Neural progenitor cell (in vitro differentiated cells): ENCODE measurements around the gene SLC5A5. TPM values are rescaled to one million over a fixed set of nuclear protein-coding genes. Genes with fewer than 3 reads are reported as not detected.

ENCODE experiments used
- DNase-seq: peaks from one replicate; pipeline ENCODE4 v3.0.0-alpha.2; 2016; ENCODE audit warnings: low spot score
- H2AFZ ChIP-seq: fragments of 200-600 bp; sonication (generic); replicated peaks from 2 replicates; pipeline ENCODE4 v1.6.1; 2016; ENCODE audit warnings: antibody characterized with exemption
- H3F3A ChIP-seq: fragments of 200-600 bp; sonication (generic); 2 replicates; pipeline ENCODE4 v1.6.1; 2016; ENCODE audit warnings: antibody characterized with exemption, low read depth
- H3K27ac ChIP-seq: fragments of 200-600 bp; sonication (generic); 2 replicates; pipeline ENCODE4 v1.5.1; 2016; ENCODE audit warnings: mild to moderate bottlenecking
- H3K27me3 ChIP-seq: fragments of 200-600 bp; sonication (generic); 2 replicates; pipeline ENCODE4 v1.6.1; 2016; ENCODE audit warnings: mild to moderate bottlenecking, moderate library complexity
- H3K36me3 ChIP-seq: fragments of 200-600 bp; sonication (generic); 2 replicates; pipeline ENCODE4 v1.5.1; 2016
- H3K4me1 ChIP-seq: fragments of 200-600 bp; sonication (generic); 2 replicates; pipeline ENCODE4 v1.6.1; 2016; ENCODE audit warnings: mixed run types
- H3K4me2 ChIP-seq: fragments of 200-600 bp; sonication (generic); 2 replicates; pipeline ENCODE4 v1.6.1; 2016
- H3K4me3 ChIP-seq: fragments of 200-600 bp; sonication (generic); 2 replicates; pipeline ENCODE4 v1.5.1; 2016
- H3K79me2 ChIP-seq: fragments of 200-600 bp; sonication (generic); 2 replicates; pipeline ENCODE4 v1.6.1; 2016; ENCODE audit warnings: low read depth
- H3K9ac ChIP-seq: fragments of 200-600 bp; sonication (generic); 2 replicates; pipeline ENCODE4 v1.6.1; 2016
- H3K9me3 ChIP-seq: fragments of 200-600 bp; sonication (generic); 2 replicates; pipeline ENCODE4 v1.5.1; 2016; ENCODE audit warnings: low read depth
- H4K20me1 ChIP-seq: fragments of 200-600 bp; sonication (generic); 2 replicates; pipeline ENCODE4 v1.6.1; 2016; ENCODE audit warnings: low read depth
- H3K27ac Mint-ChIP-seq: 3 replicates; pipeline ENCODE4 v1.8.0; 2021; ENCODE audit warnings: mixed read lengths
- H3K27me3 Mint-ChIP-seq: 2 replicates; pipeline ENCODE4 v1.8.0; 2022; ENCODE audit warnings: low read depth, mild to moderate bottlenecking, inconsistent platforms, moderate library complexity, mixed read lengths; ENCODE audit not compliant: insufficient read depth
- H3K36me3 Mint-ChIP-seq: 3 replicates; pipeline ENCODE4 v1.8.0; 2021; ENCODE audit warnings: mixed read lengths
- H3K4me1 Mint-ChIP-seq: 3 replicates; pipeline ENCODE4 v1.8.0; 2021; ENCODE audit warnings: mixed read lengths
- H3K4me3 Mint-ChIP-seq: 3 replicates; pipeline ENCODE4 v1.8.0; 2021; ENCODE audit warnings: mild to moderate bottlenecking, moderate library complexity, mixed read lengths
- H3K9me3 Mint-ChIP-seq: 3 replicates; pipeline ENCODE4 v1.8.0; 2020; ENCODE audit warnings: mixed read lengths
- CTCF ChIP-seq: fragments of 200-600 bp; sonication (generic); IDR thresholded peaks from 2 replicates; pipeline ENCODE4 v1.5.1; 2017; ENCODE audit warnings: antibody characterized with exemption, mild to moderate bottlenecking
- EZH2 ChIP-seq: fragments of 200-600 bp; sonication (generic); IDR thresholded peaks from 2 replicates; pipeline ENCODE4 v1.6.1; 2017; ENCODE audit warnings: antibody characterized with exemption, mild to moderate bottlenecking, moderate library complexity
- EZH2phosphoT487 ChIP-seq: fragments of 200-600 bp; sonication (generic); IDR thresholded peaks from 2 replicates; pipeline ENCODE4 v1.6.1; 2017; ENCODE audit warnings: antibody characterized with exemption
- total RNA-seq: library from RNA; depleted of rRNA; stranded (reverse); fragments of >200 nt; gene quantifications from 2 replicates; pipeline ENCODE4 v1.2.3, GENCODE V29; 2015; ENCODE audit warnings: low replicate concordance

SLC5A5 gene
- total RNA-seq, 1 donor from 2014 or later, result 0.51 TPM

DNA sequence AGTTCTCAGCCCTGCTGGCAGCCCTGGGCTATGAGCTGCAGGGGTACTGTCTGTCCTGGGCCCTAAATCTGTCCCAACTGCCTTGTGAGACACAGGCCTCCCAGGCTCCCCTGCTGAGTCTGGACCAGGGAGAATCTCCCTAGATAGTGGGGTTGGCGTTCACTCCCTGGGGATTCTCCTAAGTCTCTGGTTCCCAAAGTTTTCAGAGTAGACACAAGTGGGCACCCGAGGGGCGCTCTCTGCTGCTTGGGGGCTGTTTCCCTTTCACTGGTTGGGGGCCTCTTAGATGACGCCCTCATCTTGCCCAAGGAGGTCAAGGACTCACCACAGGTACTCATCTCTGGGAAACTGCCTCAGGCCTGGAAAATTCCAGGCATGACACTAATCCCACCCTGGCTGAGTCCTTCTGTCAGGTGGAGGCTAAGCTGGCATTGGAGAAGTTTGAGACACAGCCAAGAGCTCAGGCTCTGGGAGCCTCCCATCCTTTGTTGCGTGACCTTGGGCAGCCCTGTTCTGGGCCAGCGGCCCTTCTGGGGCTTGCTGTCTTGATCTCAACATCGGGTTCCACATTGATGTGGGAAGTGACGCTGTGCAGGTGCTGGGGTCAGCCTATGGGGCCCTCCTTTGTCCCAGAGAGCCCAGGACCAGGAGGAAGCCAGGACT, 8.1 kb upstream of the SLC5A5 start:
- H3K27ac Mint-ChIP-seq, result no peak overlapping the region
- no peak overlapping the region for H3K27ac ChIP-seq
- H3K4me3 Mint-ChIP-seq, result no peak overlapping the region

DNA sequence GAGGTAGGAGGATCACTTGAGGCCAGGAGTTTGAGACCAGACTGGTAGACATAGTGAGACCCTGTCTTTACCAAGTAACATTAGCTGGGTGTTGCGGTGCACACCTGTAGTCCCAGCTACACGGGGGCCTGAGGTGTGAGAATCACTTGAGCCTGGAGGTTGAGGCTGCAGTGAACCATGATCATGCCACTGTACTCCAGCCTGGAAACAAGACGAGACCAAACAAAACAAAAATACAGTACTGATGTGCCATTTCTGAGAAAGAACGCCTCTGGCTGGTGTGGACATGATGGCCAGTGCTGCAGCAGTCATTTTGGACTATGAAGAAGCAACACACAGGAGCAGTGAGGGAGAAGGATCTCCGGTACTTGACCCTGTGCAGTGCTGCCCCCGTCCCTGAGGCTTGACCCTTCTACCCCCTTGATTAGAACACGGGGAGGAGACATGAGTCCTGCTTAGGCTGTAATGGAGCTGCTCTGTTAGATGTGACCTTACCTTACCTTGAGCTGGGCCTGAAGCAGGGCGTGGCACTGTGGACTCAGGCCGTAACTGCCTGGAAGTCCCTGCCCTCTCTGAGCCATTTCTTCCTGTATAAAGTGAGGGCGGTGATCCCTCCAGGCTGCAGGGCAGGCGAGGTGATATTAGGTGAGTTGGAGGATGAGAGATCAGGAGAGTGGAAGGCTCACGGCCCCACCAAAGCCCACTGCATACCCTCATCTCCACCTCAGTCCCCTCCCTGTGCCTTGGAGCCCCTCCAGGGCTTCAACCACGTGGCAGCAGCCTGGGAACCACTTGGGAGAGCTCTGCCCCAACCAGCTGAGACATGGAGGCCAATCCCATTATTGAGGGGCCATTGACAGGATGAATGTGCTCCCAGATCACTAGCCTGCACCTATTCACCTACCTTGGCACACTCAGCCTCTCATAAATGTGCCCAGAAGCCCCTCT, 6.1 kb upstream of the SLC5A5 start:
- peaks cover 27% of the 10 kb centered on the region for H3K36me3 Mint-ChIP-seq
- Histone ChIP-seq H3K79me2 (peaks cover 22% of the 10 kb centered on the region), H2AFZ (no peak overlapping the region), H3K9me3 (no peaks in the 10 kb centered on the region), H4K20me1 (peaks cover 43% of the 10 kb centered on the region), H3K27ac (peak overlapping the region; percentile 13), H3K36me3 (peaks cover 4% of the 10 kb centered on the region), H3F3A (peaks cover 58% of the 10 kb centered on the region), H3K4me2 (no peak overlapping the region), H3K9ac (no peak overlapping the region), H3K4me3 (no peak overlapping the region), H3K27me3 (peaks cover 24% of the 10 kb centered on the region), H3K4me1 (peaks cover 7% of the 10 kb centered on the region)
- DNase-seq, result no peak
- no peaks in the 10 kb centered on the region for H3K9me3 Mint-ChIP-seq
- H3K27me3 Mint-ChIP-seq, result peaks cover 15% of the 10 kb centered on the region
- peaks cover 11% of the 10 kb centered on the region for H3K4me1 Mint-ChIP-seq
- no peak overlapping the region for H3K27ac Mint-ChIP-seq
- H3K4me3 Mint-ChIP-seq, result no peak overlapping the region
- TF ChIP-seq EZH2 (no peak), EZH2phosphoT487 (no peak), CTCF (no peak)

More for the DNA sequence above, 8.1 kb upstream of the SLC5A5 start:
- Histone ChIP-seq H2AFZ (no peak overlapping the region), H3K36me3 (peaks cover 4% of the 10 kb centered on the region), H3K4me2 (no peak overlapping the region), H3K79me2 (peaks cover 32% of the 10 kb centered on the region), H3K9ac (no peak overlapping the region), H3K27me3 (peaks cover 4% of the 10 kb centered on the region), H3K9me3 (no peaks in the 10 kb centered on the region), H3K4me1 (peaks cover 7% of the 10 kb centered on the region), H4K20me1 (peaks cover 52% of the 10 kb centered on the region), H3K4me3 (no peak overlapping the region), H3F3A (peaks cover 61% of the 10 kb centered on the region)
- peaks cover 16% of the 10 kb centered on the region for H3K27me3 Mint-ChIP-seq
- TF ChIP-seq CTCF (no peak), EZH2 (no peak), EZH2phosphoT487 (no peak)
- DNase-seq, result no peak
- peaks cover 32% of the 10 kb centered on the region for H3K36me3 Mint-ChIP-seq
- no peaks in the 10 kb centered on the region for H3K9me3 Mint-ChIP-seq
- H3K4me1 Mint-ChIP-seq, result peaks cover 25% of the 10 kb centered on the region

DNA sequence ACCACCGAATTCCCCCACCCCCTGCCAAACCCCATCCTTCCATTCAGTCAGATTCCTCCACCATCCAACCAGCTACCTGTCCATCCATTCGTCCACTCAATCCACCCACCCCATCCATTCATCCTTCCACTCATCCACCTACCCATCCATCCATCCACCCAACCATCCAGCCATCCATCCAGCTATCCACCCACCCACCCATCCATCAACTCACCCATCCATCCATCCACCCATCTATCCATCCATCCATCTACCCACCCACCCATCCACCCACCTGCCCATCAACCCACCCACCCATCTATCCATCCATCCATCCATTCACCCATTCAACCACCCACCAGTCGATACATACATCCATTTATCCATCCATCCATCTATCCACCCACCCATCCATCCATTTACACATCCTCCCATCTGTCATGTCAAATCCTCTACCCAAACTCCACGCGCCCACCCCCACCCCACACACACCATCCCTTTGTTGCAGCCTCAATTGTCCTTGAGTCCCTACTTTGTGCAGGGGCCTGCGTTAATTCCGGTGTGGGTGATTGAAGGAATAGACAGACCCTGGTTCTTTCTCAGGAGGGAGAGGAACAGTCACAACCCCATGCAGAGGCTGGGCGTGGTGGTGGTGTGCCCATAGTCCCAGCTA, 5.3 kb upstream of the SLC5A5 start:
- Mint-ChIP-seq H3K4me1 (peaks cover 3% of the 10 kb centered on the region), H3K9me3 (no peaks in the 10 kb centered on the region), H3K36me3 (peaks cover 20% of the 10 kb centered on the region), H3K27me3 (peaks cover 14% of the 10 kb centered on the region), H3K27ac (no peak overlapping the region), H3K4me3 (no peak overlapping the region)
- Histone ChIP-seq H3F3A (peaks cover 50% of the 10 kb centered on the region), H4K20me1 (peaks cover 35% of the 10 kb centered on the region), H3K36me3 (no peaks in the 10 kb centered on the region), H3K9me3 (no peaks in the 10 kb centered on the region), H3K9ac (no peak overlapping the region), H3K79me2 (peaks cover 14% of the 10 kb centered on the region), H3K4me2 (no peak overlapping the region), H3K4me1 (no peaks in the 10 kb centered on the region), H2AFZ (no peak overlapping the region), H3K27me3 (peaks cover 32% of the 10 kb centered on the region), H3K27ac (no peak overlapping the region), H3K4me3 (no peak overlapping the region)
- TF ChIP-seq CTCF (no peak), EZH2 (no peak), EZH2phosphoT487 (no peak)
- DNase-seq, result no peak
